RWPE2 (cell line): ENCODE results near the gene SLC47A2.

Experiments
- ATAC-seq: fragments of 200-7000 bp; cut with Tn5 transposase; 3 replicates; pipeline ENCODE4 v1.9.1; 2021; ENCODE audit warnings: low read depth
- DNase-seq: peaks from one replicate; pipeline ENCODE4 v3.0.0-alpha.2; 2020; ENCODE audit warnings: low spot score
- H3K27ac ChIP-seq: fragments of 450-650 bp; 2 replicates; pipeline ENCODE4 v1.5.1; 2017; ENCODE audit warnings: mild to moderate bottlenecking; ENCODE audit not compliant: poor library complexity, severe bottlenecking
- H3K27me3 ChIP-seq: fragments of 250-450 bp; sonication (Bioruptor Pico); 2 replicates; pipeline ENCODE4 v1.5.1; 2021; ENCODE audit warnings: mild to moderate bottlenecking, moderate library complexity; ENCODE audit not compliant: insufficient read depth, poor library complexity, severe bottlenecking
- H3K36me3 ChIP-seq: fragments of 250-450 bp; sonication (Bioruptor Pico); 2 replicates; pipeline ENCODE4 v1.5.1; 2020; ENCODE audit warnings: low read depth, mild to moderate bottlenecking, moderate library complexity
- H3K4me1 ChIP-seq: fragments of 250-450 bp; sonication (Bioruptor Pico); 2 replicates; pipeline ENCODE4 v1.5.1; 2021; ENCODE audit warnings: mild to moderate bottlenecking, moderate library complexity; ENCODE audit not compliant: insufficient read depth, poor library complexity, severe bottlenecking
- H3K4me3 ChIP-seq: fragments of 250-450 bp; sonication (Bioruptor Pico); 2 replicates; pipeline ENCODE4 v1.5.1; 2021; ENCODE audit warnings: mild to moderate bottlenecking, moderate library complexity; ENCODE audit not compliant: severe bottlenecking
- H3K9me3 ChIP-seq: fragments of 250-450 bp; sonication (Bioruptor Pico); 2 replicates; pipeline ENCODE4 v1.5.1; 2021; ENCODE audit warnings: mild to moderate bottlenecking, moderate library complexity; ENCODE audit not compliant: severe bottlenecking
- CTCF ChIP-seq: fragments of 450-650 bp; IDR thresholded peaks from one replicate; pipeline ENCODE4 v1.5.1; 2017; ENCODE audit warnings: mild to moderate bottlenecking, moderate library complexity; ENCODE audit not compliant: poor library complexity, severe bottlenecking

SLC47A2 gene

GRCh38 chr17:19661121-19661520, 55.3 kb downstream of the SLC47A2 start:
- ATAC-seq (no peak), DNase-seq (no peak)
- Histone ChIP-seq H3K9me3 (no peaks in the 10 kb centered on the region), H3K36me3 (peaks cover 65% of the 10 kb centered on the region), H3K4me1 (no peaks in the 10 kb centered on the region), H3K27me3 (no peaks in the 10 kb centered on the region), H3K27ac (no peak overlapping the region), H3K4me3 (no peak overlapping the region)
- no peak for TF ChIP-seq CTCF

GRCh38 chr17:19660219-19660870, 56.0 kb downstream of the SLC47A2 start:
- Histone ChIP-seq H3K9me3 (no peaks in the 10 kb centered on the region), H3K4me1 (no peaks in the 10 kb centered on the region)
- DNase-seq = no peak

GRCh38 chr17:19659366-19660177, 56.8 kb downstream of the SLC47A2 start:
- Histone ChIP-seq H3K9me3 (no peaks in the 10 kb centered on the region), H3K4me1 (no peaks in the 10 kb centered on the region), H3K27ac (no peak overlapping the region), H3K36me3 (peaks cover 68% of the 10 kb centered on the region), H3K4me3 (no peak overlapping the region), H3K27me3 (no peaks in the 10 kb centered on the region)
- ATAC-seq (no peak), DNase-seq (no peak)
- no peak for TF ChIP-seq CTCF

More at GRCh38 chr17:19660219-19660870, 56.0 kb downstream of the SLC47A2 start:
- Histone ChIP-seq H3K27ac (no peak overlapping the region), H3K4me3 (no peak overlapping the region), H3K36me3 (peaks cover 67% of the 10 kb centered on the region), H3K27me3 (no peaks in the 10 kb centered on the region)
- no peak for TF ChIP-seq CTCF
- ATAC-seq = no peak

- H3K27ac ChIP-seq = no peak overlapping the region
- no peaks in the 10 kb centered on the region for H3K9me3 ChIP-seq
- no peak for ATAC-seq
- peaks cover 7% of the 10 kb centered on the region for H3K4me1 ChIP-seq
- peaks cover 72% of the 10 kb centered on the region for H3K36me3 ChIP-seq
- TF ChIP-seq CTCF = no peak
- no peak overlapping the region for H3K4me3 ChIP-seq
- DNase-seq = no peak
- no peaks in the 10 kb centered on the region for H3K27me3 ChIP-seq
Measured at GRCh38 chr17:19656851-19657581, 59.4 kb downstream of the SLC47A2 start.
